ENCODE results near the gene THPO.

- TF ChIP-seq POLR2AphosphoS5 (IDR thresholded peaks at IDR 0.05; ENCODE audit: low read depth, low read length) = no peak
- TF ChIP-seq, protein P1, sequence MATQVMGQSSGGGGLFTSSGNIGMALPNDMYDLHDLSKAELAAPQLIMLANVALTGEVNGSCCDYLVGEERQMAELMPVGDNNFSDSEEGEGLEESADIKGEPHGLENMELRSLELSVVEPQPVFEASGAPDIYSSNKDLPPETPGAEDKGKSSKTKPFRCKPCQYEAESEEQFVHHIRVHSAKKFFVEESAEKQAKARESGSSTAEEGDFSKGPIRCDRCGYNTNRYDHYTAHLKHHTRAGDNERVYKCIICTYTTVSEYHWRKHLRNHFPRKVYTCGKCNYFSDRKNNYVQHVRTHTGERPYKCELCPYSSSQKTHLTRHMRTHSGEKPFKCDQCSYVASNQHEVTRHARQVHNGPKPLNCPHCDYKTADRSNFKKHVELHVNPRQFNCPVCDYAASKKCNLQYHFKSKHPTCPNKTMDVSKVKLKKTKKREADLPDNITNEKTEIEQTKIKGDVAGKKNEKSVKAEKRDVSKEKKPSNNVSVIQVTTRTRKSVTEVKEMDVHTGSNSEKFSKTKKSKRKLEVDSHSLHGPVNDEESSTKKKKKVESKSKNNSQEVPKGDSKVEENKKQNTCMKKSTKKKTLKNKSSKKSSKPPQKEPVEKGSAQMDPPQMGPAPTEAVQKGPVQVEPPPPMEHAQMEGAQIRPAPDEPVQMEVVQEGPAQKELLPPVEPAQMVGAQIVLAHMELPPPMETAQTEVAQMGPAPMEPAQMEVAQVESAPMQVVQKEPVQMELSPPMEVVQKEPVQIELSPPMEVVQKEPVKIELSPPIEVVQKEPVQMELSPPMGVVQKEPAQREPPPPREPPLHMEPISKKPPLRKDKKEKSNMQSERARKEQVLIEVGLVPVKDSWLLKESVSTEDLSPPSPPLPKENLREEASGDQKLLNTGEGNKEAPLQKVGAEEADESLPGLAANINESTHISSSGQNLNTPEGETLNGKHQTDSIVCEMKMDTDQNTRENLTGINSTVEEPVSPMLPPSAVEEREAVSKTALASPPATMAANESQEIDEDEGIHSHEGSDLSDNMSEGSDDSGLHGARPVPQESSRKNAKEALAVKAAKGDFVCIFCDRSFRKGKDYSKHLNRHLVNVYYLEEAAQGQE (IDR thresholded peaks at IDR 0.05; ENCODE audit: insufficient read depth in 1 of 2, low read depth in 2 of 2, low read length in 2 of 2) = no peak
- TF ChIP-seq SIN3A (IDR thresholded peaks at IDR 0.05; ENCODE audit: borderline replicate concordance, insufficient read depth, low read length) = no peak
- TF ChIP-seq TAF1 (IDR thresholded peaks at IDR 0.05; ENCODE audit: borderline replicate concordance, insufficient read depth, low read length) = no peak
- TF ChIP-seq FOXP2 (optimal IDR thresholded peaks at IDR 0.05; ENCODE audit: borderline replicate concordance, extremely low read depth, extremely low read length, insufficient read depth) = no peak
Observed at GRCh38 chr3:184361932-184362667, 15.9 kb downstream of the THPO start.

Data from PFSK-1 (cell line).